ENCODE measurements around the gene VAMP5. TPM values are rescaled to one million over a fixed set of nuclear protein-coding genes. Genes with fewer than 3 reads are reported as not detected.

Gene VAMP5
- total RNA-seq, 1 experiment from 2014 or later = 0.40 TPM

DNA sequence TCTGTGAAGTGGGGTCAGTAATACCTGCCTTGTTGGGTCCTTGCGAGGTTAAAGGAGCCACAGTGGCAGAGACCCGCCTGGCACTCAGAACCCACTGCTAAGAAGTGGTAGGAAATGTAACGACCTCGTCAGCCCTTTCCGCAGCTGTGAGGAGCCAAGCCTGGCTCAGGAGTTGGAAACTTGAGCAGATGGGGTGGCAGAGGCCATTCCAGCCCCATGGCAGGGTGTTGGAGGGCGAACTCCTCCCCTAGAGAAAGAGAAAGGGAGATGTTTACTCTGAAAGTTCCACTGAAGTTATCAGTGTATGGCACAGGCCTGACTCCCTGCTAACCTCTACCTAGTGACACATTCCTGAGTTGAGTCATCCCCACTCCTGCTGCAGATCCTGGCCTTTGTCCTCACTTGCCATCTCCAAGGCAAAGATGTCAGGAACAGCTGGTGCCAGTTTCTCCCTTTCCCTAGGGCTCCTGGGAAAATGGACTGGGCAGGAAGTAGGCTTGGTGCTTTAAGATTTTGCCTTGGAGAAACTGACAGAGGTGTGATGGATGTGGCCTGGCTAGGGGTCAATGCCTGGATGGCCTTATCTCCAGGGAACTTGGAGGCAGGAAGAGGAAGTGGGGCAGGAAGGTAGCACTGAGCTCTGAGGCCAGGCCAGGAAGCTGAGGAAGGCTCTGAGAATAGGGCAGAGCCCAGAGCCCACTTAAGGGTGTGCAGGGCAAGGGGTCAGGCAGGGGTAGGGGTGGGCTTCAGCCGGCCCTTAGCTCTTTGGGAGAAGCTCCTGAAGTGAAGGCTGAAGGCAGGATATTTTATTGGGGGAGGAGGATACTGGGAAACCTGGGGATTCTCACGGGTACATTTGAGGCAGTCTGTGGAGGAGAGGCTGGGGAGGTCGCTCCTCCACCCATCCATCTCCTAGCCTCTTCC is 888 bp downstream of the VAMP5 start:
- no peak for TF ChIP-seq CTCF (conservative IDR thresholded peaks at IDR 0.05; ENCODE audit: low read depth, low read length)
- TF ChIP-seq EZH2 (IDR thresholded peaks at IDR 0.05; ENCODE audit: low read length, unreplicated experiment) = no peak
- no peak for TF ChIP-seq EZH2phosphoT487 (IDR thresholded peaks at IDR 0.05; ENCODE audit: borderline replicate concordance, low read length)
- peak overlapping the region; percentile 43 for H3K4me2 ChIP-seq (ENCODE audit: low read length)
- no peak overlapping the region for H3K4me3 ChIP-seq (ENCODE audit: low read length)
- H3K36me3 ChIP-seq (ENCODE audit: low read depth, low read length) = no peaks in the 10 kb centered on the region
- DNase-seq = peak; percentile 84
- H3F3A ChIP-seq (ENCODE audit: low read length, unreplicated experiment) = no peaks in the 10 kb centered on the region
- ChIA-PET CTCF (no interaction called here), POLR2A (ENCODE audit: unreplicated experiment) (interaction anchor here (0.6 kb wide), 1 partner anchor 84 kb away, joined by 3 read pairs; no protein-coding TSS in a partner anchor)
- no peaks in the 10 kb centered on the region for H3K27me3 ChIP-seq (ENCODE audit: low read length)
- no TSS peak for BruUV-seq (replicated peaks)
- intact Hi-C loops (cut with micrococcal nuclease) = loop anchor here (2.0 kb wide), 1 partner anchor 18 kb away; the partner anchor contains the start of gene TMEM150A
- no peaks in the 10 kb centered on the region for H3K9me3 ChIP-seq (ENCODE audit: low read length)
- ATAC-seq = peak; percentile 95
- H3K4me1 ChIP-seq (ENCODE audit: insufficient read depth, low read length) = peaks cover 17% of the 10 kb centered on the region
- H4K20me1 ChIP-seq (ENCODE audit: low read length) = no peaks in the 10 kb centered on the region
- no peak overlapping the region for H3K9ac ChIP-seq (ENCODE audit: low read length)
- peak overlapping the region; percentile 42 for H3K27ac ChIP-seq (ENCODE audit: low read length)
- no peaks in the 10 kb centered on the region for H3K79me2 ChIP-seq (ENCODE audit: low read length)
- no peaks in the 10 kb centered on the region for H3K9me2 ChIP-seq (replicated peaks; ENCODE audit: low read length)
- no peak overlapping the region for H2AFZ ChIP-seq (ENCODE audit: low read length)

DNA sequence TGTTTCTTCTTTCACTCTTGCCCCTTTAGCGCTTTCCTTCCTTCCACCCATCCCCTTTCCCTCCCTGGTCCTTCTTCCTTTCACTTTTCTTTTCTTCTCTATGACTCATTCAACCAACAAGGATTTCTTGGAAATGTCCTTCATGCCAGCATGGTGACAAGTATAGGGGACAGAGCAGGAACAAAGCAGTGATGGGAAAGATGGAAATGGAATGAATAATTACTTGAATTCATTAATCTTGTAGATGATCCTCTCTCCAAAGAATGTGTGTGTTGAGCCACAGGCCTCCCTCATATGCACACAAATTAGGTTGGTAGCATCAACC is 1.5 kb downstream of the VAMP5 start:
- Histone ChIP-seq H3K36me3 (ENCODE audit: low read depth, low read length) (no peaks in the 10 kb centered on the region), H3K9me2 (replicated peaks; ENCODE audit: low read length) (no peaks in the 10 kb centered on the region), H3K9ac (ENCODE audit: low read length) (no peak overlapping the region), H3K79me2 (ENCODE audit: low read length) (no peaks in the 10 kb centered on the region), H3K4me2 (ENCODE audit: low read length) (peak overlapping the region; percentile 43; the same call in 1 of the 2 replicates), H3K4me3 (ENCODE audit: low read length) (no peak overlapping the region), H3K27ac (ENCODE audit: low read length) (no peak overlapping the region), H3F3A (ENCODE audit: low read length, unreplicated experiment) (no peaks in the 10 kb centered on the region), H3K4me1 (ENCODE audit: insufficient read depth, low read length) (peaks cover 23% of the 10 kb centered on the region), H3K27me3 (ENCODE audit: low read length) (no peaks in the 10 kb centered on the region), H3K9me3 (ENCODE audit: low read length) (no peaks in the 10 kb centered on the region), H2AFZ (ENCODE audit: low read length) (no peak overlapping the region), H4K20me1 (ENCODE audit: low read length) (no peaks in the 10 kb centered on the region)
- intact Hi-C loops (cut with micrococcal nuclease) = loop anchor here (2.0 kb wide), 1 partner anchor 17 kb away; the partner anchor contains the start of gene TMEM150A
- CTCF ChIA-PET = no interaction called here
- TF ChIP-seq EZH2 (IDR thresholded peaks at IDR 0.05; ENCODE audit: low read length, unreplicated experiment) (no peak), CTCF (conservative IDR thresholded peaks at IDR 0.05; ENCODE audit: low read depth, low read length) (no peak), EZH2phosphoT487 (IDR thresholded peaks at IDR 0.05; ENCODE audit: borderline replicate concordance, low read length) (no peak)
- peak; percentile 51 for DNase-seq
- POLR2A ChIA-PET (ENCODE audit: unreplicated experiment) = no interaction called here
- no TSS peak for BruUV-seq (replicated peaks)
- peak; percentile 48 for ATAC-seq

- Histone ChIP-seq H3K4me2 (ENCODE audit: low read length) (no peak overlapping the region), H2AFZ (ENCODE audit: low read length) (no peak overlapping the region), H3K4me3 (ENCODE audit: low read length) (no peak overlapping the region), H3K27ac (ENCODE audit: low read length) (no peak overlapping the region), H3K36me3 (ENCODE audit: low read depth, low read length) (no peaks in the 10 kb centered on the region), H3K4me1 (ENCODE audit: insufficient read depth, low read length) (peaks cover 26% of the 10 kb centered on the region), H4K20me1 (ENCODE audit: low read length) (no peaks in the 10 kb centered on the region), H3K27me3 (ENCODE audit: low read length) (no peaks in the 10 kb centered on the region), H3K9ac (ENCODE audit: low read length) (no peak overlapping the region), H3K9me3 (ENCODE audit: low read length) (no peaks in the 10 kb centered on the region), H3K9me2 (replicated peaks; ENCODE audit: low read length) (no peaks in the 10 kb centered on the region), H3F3A (ENCODE audit: low read length, unreplicated experiment) (no peaks in the 10 kb centered on the region), H3K79me2 (ENCODE audit: low read length) (no peaks in the 10 kb centered on the region)
- no peak for DNase-seq
- ATAC-seq = no peak
- intact Hi-C loops (cut with micrococcal nuclease) = no loop called here
- BruUV-seq (replicated peaks) = no TSS peak
- ChIA-PET CTCF (no interaction called here), POLR2A (ENCODE audit: unreplicated experiment) (no interaction called here)
- TF ChIP-seq EZH2 (IDR thresholded peaks at IDR 0.05; ENCODE audit: low read length, unreplicated experiment) (no peak), CTCF (conservative IDR thresholded peaks at IDR 0.05; ENCODE audit: low read depth, low read length) (no peak), EZH2phosphoT487 (IDR thresholded peaks at IDR 0.05; ENCODE audit: borderline replicate concordance, low read length) (no peak)
Observed at GRCh38 chr2:85588236-85588635, 4.0 kb downstream of the VAMP5 start.
